Forelimb muscle (tissue), 1 donor: ENCODE measurements around the gene AKAP12. TPM values are rescaled to one million over a fixed set of nuclear protein-coding genes. Genes with fewer than 3 reads are reported as not detected.

ENCODE experiments used
- polyA plus RNA-seq: library from polyadenylated mRNA; unstranded; fragments of 120-200 nt; gene quantifications from one replicate; pipeline ENCODE4 v1.2.1, GENCODE V29; 2013; ENCODE audit not compliant: insufficient read length

Gene AKAP12
- polyA plus RNA-seq, 1 donor: 105 TPM

Other genes with a start within 250 kb of the AKAP12 start
- gene ZBTB2, start 151.6 kb downstream of the AKAP12 start, polyA plus RNA-seq: 9.5 TPM
- gene RMND1, start 212.2 kb downstream of the AKAP12 start, polyA plus RNA-seq: 20.4 TPM